Measurements from ENCODE around the gene GPSM3. TPM values are rescaled to one million over a fixed set of nuclear protein-coding genes. Genes with fewer than 3 reads are reported as not detected.

The GPSM3 gene
- total and polyA plus RNA-seq, 2 of the 13 experiments (the other 11 are each of a cell fraction or from before 2014, with no cell fraction given), result 0.18 to 6.2 TPM

DNA sequence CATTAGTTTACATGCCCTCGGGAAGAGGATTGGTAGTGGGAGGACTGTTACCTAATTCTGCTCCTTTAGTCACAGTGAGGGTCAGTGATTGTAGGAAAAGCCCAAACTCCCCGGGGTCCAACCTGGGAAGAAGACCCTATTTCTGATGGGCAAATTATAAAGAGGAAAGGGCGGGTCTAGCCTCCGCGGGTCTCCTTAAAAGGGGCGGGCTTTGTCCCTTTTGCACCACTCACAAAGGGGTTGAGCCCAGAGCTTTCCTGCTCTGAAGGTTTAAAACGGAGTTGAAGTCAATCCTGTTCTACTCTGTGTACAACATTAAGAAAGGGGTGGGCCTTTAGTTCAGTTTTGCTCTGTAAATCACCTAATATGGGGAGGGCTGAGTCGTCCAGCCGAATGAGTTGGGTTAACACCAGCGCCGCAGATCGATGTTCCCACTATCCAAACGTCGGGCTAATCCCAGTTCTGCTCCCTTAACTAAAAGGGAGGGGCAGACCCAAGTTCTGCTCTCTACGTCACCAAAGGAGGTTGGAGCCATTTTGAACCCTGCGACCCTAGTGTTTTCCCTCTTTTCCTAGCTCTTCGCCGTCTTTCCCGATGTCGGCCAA, 15.2 kb downstream of the GPSM3 start (continued):
- no peak for TF ChIP-seq ARNT (IDR thresholded peaks at IDR 0.05)
- TF ChIP-seq, protein P1, sequence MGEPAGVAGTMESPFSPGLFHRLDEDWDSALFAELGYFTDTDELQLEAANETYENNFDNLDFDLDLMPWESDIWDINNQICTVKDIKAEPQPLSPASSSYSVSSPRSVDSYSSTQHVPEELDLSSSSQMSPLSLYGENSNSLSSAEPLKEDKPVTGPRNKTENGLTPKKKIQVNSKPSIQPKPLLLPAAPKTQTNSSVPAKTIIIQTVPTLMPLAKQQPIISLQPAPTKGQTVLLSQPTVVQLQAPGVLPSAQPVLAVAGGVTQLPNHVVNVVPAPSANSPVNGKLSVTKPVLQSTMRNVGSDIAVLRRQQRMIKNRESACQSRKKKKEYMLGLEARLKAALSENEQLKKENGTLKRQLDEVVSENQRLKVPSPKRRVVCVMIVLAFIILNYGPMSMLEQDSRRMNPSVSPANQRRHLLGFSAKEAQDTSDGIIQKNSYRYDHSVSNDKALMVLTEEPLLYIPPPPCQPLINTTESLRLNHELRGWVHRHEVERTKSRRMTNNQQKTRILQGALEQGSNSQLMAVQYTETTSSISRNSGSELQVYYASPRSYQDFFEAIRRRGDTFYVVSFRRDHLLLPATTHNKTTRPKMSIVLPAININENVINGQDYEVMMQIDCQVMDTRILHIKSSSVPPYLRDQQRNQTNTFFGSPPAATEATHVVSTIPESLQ (CRISPR knock-in tag; conservative IDR thresholded peaks at IDR 0.05), result no peak
- TF ChIP-seq ATAD3A (CRISPR knock-in tag; IDR thresholded peaks at IDR 0.05), result no peak
- TF ChIP-seq NONO (IDR thresholded peaks at IDR 0.05), result no peak
- peak; percentile 56 for TF ChIP-seq NONO (CRISPR knock-in tag; conservative IDR thresholded peaks at IDR 0.05)
- no peak for TF ChIP-seq MEIS2 (CRISPR knock-in tag; IDR thresholded peaks at IDR 0.05)
- no peak; the same call in 1 of the 2 replicates for TF ChIP-seq ZNF280B (CRISPR knock-in tag; IDR thresholded peaks at IDR 0.05; ENCODE audit: borderline replicate concordance)
- TF ChIP-seq MED8 (CRISPR knock-in tag; IDR thresholded peaks at IDR 0.05; ENCODE audit: insufficient replicate concordance), result no peak
- peak; percentile 86 for TF ChIP-seq POLR2G (IDR thresholded peaks at IDR 0.05; ENCODE audit: low read depth, low read length)
- 0 out of 2 replicates have a peak, but pooled peaks have one; percentile 5 for TF ChIP-seq MLX (CRISPR knock-in tag; IDR thresholded peaks at IDR 0.05)
- TF ChIP-seq JUN (CRISPR knock-in tag; IDR thresholded peaks at IDR 0.05), result peak; percentile 26
- no peak for TF ChIP-seq ZNF414 (CRISPR knock-in tag; IDR thresholded peaks at IDR 0.05)
- TF ChIP-seq DMTF1 (CRISPR knock-in tag; IDR thresholded peaks at IDR 0.05), result no peak; the same call in 1 of the 2 replicates
- 0 out of 2 replicates have a peak, but pooled peaks have one; percentile 46 for TF ChIP-seq ZNF431 (CRISPR knock-in tag; IDR thresholded peaks at IDR 0.05; ENCODE audit: borderline replicate concordance, low read depth)
- peak; percentile 74; the same call in 1 of the 2 replicates for TF ChIP-seq FOXC1 (CRISPR knock-in tag; IDR thresholded peaks at IDR 0.05; ENCODE audit: borderline replicate concordance)
- TF ChIP-seq XBP1 (CRISPR knock-in tag; IDR thresholded peaks at IDR 0.05), result no peak
- no peak for TF ChIP-seq GLI4 (CRISPR knock-in tag; IDR thresholded peaks at IDR 0.05; ENCODE audit: borderline replicate concordance)
- TF ChIP-seq, protein P2, sequence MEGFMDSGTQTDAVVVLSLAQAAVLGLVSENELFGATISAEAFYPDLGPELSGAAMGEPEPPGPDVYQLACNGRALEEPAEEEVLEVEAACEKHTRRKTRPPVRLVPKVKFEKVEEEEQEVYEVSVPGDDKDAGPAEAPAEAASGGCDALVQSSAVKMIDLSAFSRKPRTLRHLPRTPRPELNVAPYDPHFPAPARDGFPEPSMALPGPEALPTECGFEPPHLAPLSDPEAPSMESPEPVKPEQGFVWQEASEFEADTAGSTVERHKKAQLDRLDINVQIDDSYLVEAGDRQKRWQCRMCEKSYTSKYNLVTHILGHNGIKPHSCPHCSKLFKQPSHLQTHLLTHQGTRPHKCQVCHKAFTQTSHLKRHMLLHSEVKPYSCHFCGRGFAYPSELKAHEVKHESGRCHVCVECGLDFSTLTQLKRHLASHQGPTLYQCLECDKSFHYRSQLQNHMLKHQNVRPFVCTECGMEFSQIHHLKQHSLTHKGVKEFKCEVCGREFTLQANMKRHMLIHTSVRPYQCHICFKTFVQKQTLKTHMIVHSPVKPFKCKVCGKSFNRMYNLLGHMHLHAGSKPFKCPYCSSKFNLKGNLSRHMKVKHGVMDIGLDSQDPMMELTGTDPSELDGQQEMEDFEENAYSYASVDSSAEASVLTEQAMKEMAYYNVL (CRISPR knock-in tag; IDR thresholded peaks at IDR 0.05; ENCODE audit: borderline replicate concordance), result no peak; the same call in 1 of the 2 replicates
